GM23338 (cell line): Measurements from ENCODE around the gene ADPRHL1. TPM values are rescaled to one million over a fixed set of nuclear protein-coding genes. Genes with fewer than 3 reads are reported as not detected.

Source experiments
- ATAC-seq: fragments of 200-7000 bp; cut with Tn5 transposase; 3 replicates; pipeline ENCODE4 v1.9.1; 2020
- DNase-seq: peaks from one replicate; pipeline ENCODE4 v3.0.0-alpha.2; 2015; ENCODE audit warnings: low spot score
- H2AFZ ChIP-seq: fragments of 200-600 bp; sonication (generic); 2 replicates; pipeline ENCODE4 v1.8.0; 2016; ENCODE audit warnings: antibody characterized with exemption, mild to moderate bottlenecking, moderate library complexity
- H3F3A ChIP-seq: fragments of 200-600 bp; sonication (generic); replicated peaks from 2 replicates; pipeline ENCODE4 v1.8.0; 2017; ENCODE audit warnings: antibody characterized with exemption, mixed run types, low read depth
- H3K27ac ChIP-seq: fragments of 200-600 bp; sonication (generic); 2 replicates; pipeline ENCODE4 v1.6.1; 2016; ENCODE audit warnings: low read depth
- H3K27me3 ChIP-seq: fragments of 200-600 bp; sonication (generic); 2 replicates; pipeline ENCODE4 v1.8.0; 2016; ENCODE audit warnings: mild to moderate bottlenecking, mixed run types, moderate library complexity; ENCODE audit not compliant: insufficient read depth
- H3K36me3 ChIP-seq: fragments of 200-600 bp; sonication (generic); 2 replicates; pipeline ENCODE4 v1.8.0; 2016; ENCODE audit warnings: mild to moderate bottlenecking; ENCODE audit not compliant: insufficient read depth
- H3K4me1 ChIP-seq: fragments of 200-600 bp; sonication (generic); 2 replicates; pipeline ENCODE4 v1.8.0; 2016; ENCODE audit warnings: mild to moderate bottlenecking, moderate library complexity; ENCODE audit not compliant: insufficient read depth
- H3K4me2 ChIP-seq: fragments of 200-600 bp; sonication (generic); 2 replicates; pipeline ENCODE4 v1.7.1; 2017; ENCODE audit warnings: mixed run types
- H3K4me3 ChIP-seq: fragments of 200-600 bp; sonication (generic); 2 replicates; pipeline ENCODE4 v1.6.1; 2016; ENCODE audit warnings: mixed run types
- H3K79me2 ChIP-seq: fragments of 200-600 bp; sonication (generic); replicated peaks from 2 replicates; pipeline ENCODE4 v1.8.0; 2017; ENCODE audit warnings: mild to moderate bottlenecking; ENCODE audit not compliant: insufficient read depth
- H3K9me2 ChIP-seq: fragments of 200-600 bp; sonication (generic); 2 replicates; pipeline ENCODE4 v1.8.0; 2017; ENCODE audit not compliant: insufficient read depth
- H4K20me1 ChIP-seq: fragments of 200-600 bp; sonication (generic); replicated peaks from 2 replicates; pipeline ENCODE4 v1.8.0; 2017; ENCODE audit warnings: mild to moderate bottlenecking; ENCODE audit not compliant: insufficient read depth
- H3K27ac Mint-ChIP-seq: 2 replicates; pipeline ENCODE4 v1.8.0; 2020; ENCODE audit warnings: inconsistent platforms, mild to moderate bottlenecking, moderate library complexity, mixed read lengths
- H3K27me3 Mint-ChIP-seq: 3 replicates; pipeline ENCODE4 v1.8.0; 2022; ENCODE audit warnings: low read depth, mild to moderate bottlenecking, moderate library complexity, mixed read lengths, inconsistent platforms; ENCODE audit not compliant: insufficient read depth, poor library complexity
- H3K36me3 Mint-ChIP-seq: 3 replicates; pipeline ENCODE4 v1.8.0; 2021; ENCODE audit warnings: low read depth, mild to moderate bottlenecking, inconsistent platforms, moderate library complexity, mixed read lengths
- H3K4me1 Mint-ChIP-seq: 3 replicates; pipeline ENCODE4 v1.8.0; 2020; ENCODE audit warnings: mild to moderate bottlenecking, inconsistent platforms, mixed read lengths
- H3K4me3 Mint-ChIP-seq: 3 replicates; pipeline ENCODE4 v1.8.0; 2021; ENCODE audit warnings: moderate library complexity, mild to moderate bottlenecking, inconsistent platforms, mixed read lengths
- H3K9me3 Mint-ChIP-seq: 3 replicates; pipeline ENCODE4 v1.8.0; 2020; ENCODE audit warnings: moderate library complexity, mild to moderate bottlenecking, inconsistent platforms, mixed read lengths
- CREB1 ChIP-seq: fragments of 250-450 bp; sonication (Bioruptor Pico); IDR thresholded peaks from 2 replicates; pipeline ENCODE4 v1.5.0; 2020; ENCODE audit warnings: low read depth, mild to moderate bottlenecking, moderate library complexity
- CTCF ChIP-seq, 2 experiments: fragments of 200-600 bp in 1 of 2; sonication (generic) in 1 of 2; conservative IDR thresholded peaks; 2 replicates each; pipeline versions ENCODE4 v1.5.1 to v1.6.1; 2016 to 2017; ENCODE audit warnings: antibody characterized with exemption in 2 of 2, low read depth in 2 of 2, mild to moderate bottlenecking in 2 of 2, moderate library complexity in 1 of 2
- ETS1 ChIP-seq: IDR thresholded peaks from 2 replicates; pipeline ENCODE4 v1.6.1; 2016; ENCODE audit warnings: antibody characterized with exemption
- EZH2 ChIP-seq: fragments of 200-600 bp; sonication (generic); IDR thresholded peaks from one replicate; pipeline ENCODE4 v1.8.0; 2017; ENCODE audit warnings: antibody characterized with exemption, mild to moderate bottlenecking, low read depth; ENCODE audit not compliant: unreplicated experiment
- EZH2phosphoT487 ChIP-seq: fragments of 200-600 bp; sonication (generic); IDR thresholded peaks from one replicate; pipeline ENCODE4 v1.8.1; 2018; ENCODE audit warnings: antibody characterized with exemption; ENCODE audit not compliant: unreplicated experiment
- JUNB ChIP-seq: IDR thresholded peaks from one replicate; pipeline ENCODE4 v1.6.1; 2016; ENCODE audit warnings: antibody characterized with exemption; ENCODE audit not compliant: unreplicated experiment
- NANOG ChIP-seq: IDR thresholded peaks from 2 replicates; pipeline ENCODE4 v1.6.1; 2016; ENCODE audit warnings: antibody characterized with exemption, borderline replicate concordance
- POLR2AphosphoS5 ChIP-seq: IDR thresholded peaks from 2 replicates; pipeline ENCODE4 v1.6.1; 2016; ENCODE audit warnings: antibody characterized with exemption, low read depth
- REST ChIP-seq: IDR thresholded peaks from one replicate; pipeline ENCODE4 v1.6.1; 2018; ENCODE audit warnings: antibody characterized with exemption; ENCODE audit not compliant: unreplicated experiment
- STAT1 ChIP-seq: IDR thresholded peaks from one replicate; pipeline ENCODE4 v1.6.1; 2016; ENCODE audit warnings: antibody characterized with exemption; ENCODE audit not compliant: unreplicated experiment
- ZNF114 ChIP-seq: fragments of 250-450 bp; sonication (Bioruptor Pico); IDR thresholded peaks from 2 replicates; pipeline ENCODE4 v1.5.0; 2020; ENCODE audit warnings: mild to moderate bottlenecking, moderate library complexity
- ZNF331 ChIP-seq: fragments of 250-450 bp; sonication (Bioruptor Pico); IDR thresholded peaks from 2 replicates; pipeline ENCODE4 v1.5.0; 2020; ENCODE audit warnings: low read depth, mild to moderate bottlenecking, moderate library complexity
- ZNF462 ChIP-seq: fragments of 250-450 bp; sonication (Bioruptor Pico); IDR thresholded peaks from 2 replicates; pipeline ENCODE4 v1.5.0; 2020; ENCODE audit warnings: mild to moderate bottlenecking, moderate library complexity
- polyA plus RNA-seq: library from polyadenylated mRNA; unstranded; fragments of >200 nt; fragmentation: Nextera tagmentation; extraction: Ambion mirVana; gene quantifications from 2 replicates; pipeline ENCODE4 v1.2.1, GENCODE V29; 2016
- total RNA-seq: library from RNA; depleted of rRNA; stranded (reverse); fragments of >200 nt; shearing (Covaris generic); gene quantifications from 2 replicates; pipeline ENCODE4 v1.2.3, GENCODE V29; 2014

The ADPRHL1 gene
- total and polyA plus RNA-seq, 2 experiments from 2014 or later, result 0.80 to 1.0 TPM

GRCh38 chr13:113456116-113456702 is 2.9 kb upstream of the ADPRHL1 start:
- Histone ChIP-seq H3K4me3 (no peak overlapping the region), H3K9me2 (no peaks in the 10 kb centered on the region), H3K4me1 (peaks cover 7% of the 10 kb centered on the region; the same call in 1 of the 2 replicates), H3K79me2 (no peaks in the 10 kb centered on the region), H3K4me2 (no peak overlapping the region), H3F3A (0 out of 2 replicates have a peak, but pooled peaks cover 6% of the 10 kb centered on the region), H3K27ac (no peak overlapping the region), H3K27me3 (no peaks in the 10 kb centered on the region), H4K20me1 (no peaks in the 10 kb centered on the region; the same call in 1 of the 2 replicates), H2AFZ (no peak overlapping the region), H3K36me3 (peaks cover 32% of the 10 kb centered on the region; the same call in 1 of the 2 replicates)
- ATAC-seq (no peak), DNase-seq (no peak)
- TF ChIP-seq JUNB (no peak), CREB1 (CRISPR knock-in tag) (no peak), EZH2 (no peak), ZNF114 (CRISPR knock-in tag) (no peak), ZNF462 (CRISPR knock-in tag) (no peak), ETS1 (no peak), NANOG (no peak), REST (no peak), EZH2phosphoT487 (no peak), POLR2AphosphoS5 (no peak), STAT1 (no peak), CTCF (conservative IDR thresholded peaks at IDR 0.05; ENCODE audit: low read depth in 2 of 2) (no peak), ZNF331 (CRISPR knock-in tag) (no peak)
- H3K4me3 Mint-ChIP-seq, result no peak overlapping the region
- no peak overlapping the region for H3K27ac Mint-ChIP-seq
- H3K27me3 Mint-ChIP-seq, result peaks cover 15% of the 10 kb centered on the region
- peaks cover 56% of the 10 kb centered on the region for H3K36me3 Mint-ChIP-seq
- H3K4me1 Mint-ChIP-seq, result peaks cover 6% of the 10 kb centered on the region; the same call in 2 of the 3 replicates
- H3K9me3 Mint-ChIP-seq, result no peaks in the 10 kb centered on the region
